OCI-M2 (cell line): ENCODE data around the gene CFAP119.

Source experiments
- DNase-seq: peaks from one replicate; lab custom pipeline; 2025; ENCODE audit not compliant: unreplicated experiment; lab: John Stamatoyannopoulos, UW

CFAP119 gene

DNA sequence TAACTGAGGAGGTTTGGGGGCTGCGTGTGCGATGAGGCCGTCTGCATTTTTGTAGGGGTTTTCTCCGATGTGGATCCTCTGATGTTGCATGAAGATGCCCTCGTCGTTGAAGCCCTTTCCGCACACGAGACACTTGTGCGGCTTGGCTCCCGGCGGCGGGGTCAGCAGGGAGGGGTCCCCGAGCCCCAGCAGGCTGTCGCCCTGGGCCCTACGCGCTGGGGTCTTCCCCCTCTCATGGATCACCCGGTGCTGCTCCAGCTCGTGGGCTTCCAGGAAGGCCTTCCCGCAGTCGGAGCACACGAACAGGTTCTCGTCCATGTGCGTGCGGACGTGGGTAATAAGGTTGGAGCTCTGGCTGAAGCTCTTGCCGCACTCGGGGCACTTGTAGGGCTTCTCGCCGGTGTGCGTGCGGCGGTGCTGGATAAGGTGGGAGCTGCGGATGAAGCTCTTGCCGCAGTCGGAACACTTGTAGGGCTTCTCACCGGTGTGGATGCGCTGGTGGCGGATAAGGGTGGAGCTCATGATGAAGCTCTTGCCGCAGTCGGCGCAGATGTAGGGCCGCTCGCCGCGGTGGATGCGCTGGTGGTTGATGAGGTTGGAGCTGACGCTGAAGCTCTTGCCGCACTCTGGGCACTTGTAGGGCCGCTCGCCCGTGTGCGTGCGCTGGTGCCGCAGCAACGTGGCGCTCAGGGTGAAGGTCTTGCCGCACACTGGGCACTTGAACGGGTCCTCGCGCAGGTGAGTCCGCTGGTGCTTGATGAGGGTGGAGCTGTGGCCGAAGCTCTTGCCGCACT is 20.8 kb upstream of the CFAP119 start:
- DNase-seq, result no peak

DNA sequence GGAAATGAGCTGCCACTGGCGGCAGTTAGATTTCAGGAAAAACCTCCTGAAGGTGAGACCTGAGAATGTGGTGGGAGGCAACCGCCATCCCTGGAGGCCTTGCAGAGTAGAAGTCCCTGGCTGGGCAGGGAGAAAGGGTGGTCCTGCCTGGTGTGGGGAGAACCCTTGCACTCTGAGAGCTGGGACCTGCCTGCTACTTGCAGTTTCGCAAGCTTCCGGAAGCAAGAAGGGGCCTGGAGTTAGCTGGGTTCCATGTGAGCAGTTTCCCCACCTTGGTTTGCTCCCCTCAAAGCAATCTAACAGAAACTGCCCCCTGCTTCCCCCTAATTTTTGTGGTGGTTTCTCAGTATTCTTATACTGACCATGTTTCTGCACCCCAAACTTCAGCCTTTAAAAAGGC is 18.7 kb upstream of the CFAP119 start:
- DNase-seq, result no peak

DNA sequence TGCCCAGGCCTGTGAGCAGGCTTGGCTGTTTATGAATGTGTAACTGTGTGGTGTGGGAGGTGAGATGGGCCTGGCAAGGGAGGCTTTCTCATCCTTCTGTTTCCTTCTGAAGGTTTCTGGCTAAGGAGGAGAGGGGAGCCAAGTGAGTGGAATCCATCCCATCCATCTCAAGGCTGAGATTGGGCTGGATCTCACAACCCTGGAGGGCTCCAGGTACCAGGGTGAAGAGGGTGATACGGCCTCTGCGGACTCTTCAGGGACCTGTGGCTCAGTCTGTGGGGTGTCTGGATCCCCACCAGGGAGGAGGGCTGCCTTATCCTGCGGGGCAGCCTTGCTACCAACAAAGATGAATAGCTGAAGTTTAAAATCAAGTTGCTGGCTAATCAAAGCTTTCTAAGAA is 18.2 kb upstream of the CFAP119 start:
- no peak for DNase-seq

DNA sequence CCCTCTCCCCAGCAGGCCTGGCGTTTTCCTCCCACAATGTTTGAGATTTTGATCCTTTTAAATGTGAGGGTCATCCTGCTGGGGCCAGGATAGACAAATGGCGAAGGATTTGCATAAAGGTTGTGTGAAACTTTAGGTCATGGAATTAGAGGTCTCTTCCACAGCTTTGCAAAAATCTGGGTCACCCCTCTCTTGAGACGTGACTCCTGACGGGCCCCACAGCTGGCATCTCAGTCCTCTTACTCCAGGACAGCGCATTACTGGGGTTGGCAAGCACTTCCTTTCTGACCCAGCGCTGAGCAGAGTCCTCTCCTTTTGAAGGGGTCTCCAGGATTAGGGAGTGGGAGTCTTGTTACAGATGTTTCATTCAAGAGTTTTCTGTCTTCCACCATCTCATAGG is 17.7 kb upstream of the CFAP119 start:
- no peak for DNase-seq

DNA sequence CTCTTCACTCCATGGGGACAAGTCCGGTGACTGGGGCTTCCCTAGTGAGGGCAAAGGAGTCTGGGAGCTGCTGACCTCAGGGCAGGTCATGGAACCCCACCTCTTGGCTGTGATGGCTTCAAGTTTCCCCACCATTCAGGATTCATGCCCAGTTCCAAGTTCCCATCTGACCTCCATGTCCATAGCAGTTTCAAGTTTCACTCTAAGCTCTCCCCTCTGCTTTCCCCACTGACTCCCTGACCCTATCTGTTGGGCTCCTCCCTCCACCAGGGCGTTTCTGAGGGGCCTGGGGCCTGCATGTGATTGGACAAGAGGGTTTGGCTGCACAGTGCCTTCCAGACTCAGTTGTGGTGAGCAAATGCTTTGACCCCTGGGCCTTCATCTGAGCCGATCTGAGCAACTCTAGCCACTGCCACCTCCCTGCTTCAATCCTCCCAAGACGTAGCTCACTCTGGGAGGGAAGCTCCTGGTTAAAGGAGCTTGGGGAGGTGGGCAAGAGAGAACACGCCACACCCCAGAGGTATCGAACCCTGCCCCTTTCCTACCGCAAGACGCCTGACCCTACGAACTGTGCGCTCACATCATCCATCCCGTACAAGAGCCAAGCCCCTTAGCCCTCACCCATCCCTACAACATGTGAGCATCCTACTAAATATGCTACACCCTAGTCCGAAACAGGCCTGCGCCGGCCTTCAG is 16.8 kb upstream of the CFAP119 start:
- DNase-seq, result no peak

DNA sequence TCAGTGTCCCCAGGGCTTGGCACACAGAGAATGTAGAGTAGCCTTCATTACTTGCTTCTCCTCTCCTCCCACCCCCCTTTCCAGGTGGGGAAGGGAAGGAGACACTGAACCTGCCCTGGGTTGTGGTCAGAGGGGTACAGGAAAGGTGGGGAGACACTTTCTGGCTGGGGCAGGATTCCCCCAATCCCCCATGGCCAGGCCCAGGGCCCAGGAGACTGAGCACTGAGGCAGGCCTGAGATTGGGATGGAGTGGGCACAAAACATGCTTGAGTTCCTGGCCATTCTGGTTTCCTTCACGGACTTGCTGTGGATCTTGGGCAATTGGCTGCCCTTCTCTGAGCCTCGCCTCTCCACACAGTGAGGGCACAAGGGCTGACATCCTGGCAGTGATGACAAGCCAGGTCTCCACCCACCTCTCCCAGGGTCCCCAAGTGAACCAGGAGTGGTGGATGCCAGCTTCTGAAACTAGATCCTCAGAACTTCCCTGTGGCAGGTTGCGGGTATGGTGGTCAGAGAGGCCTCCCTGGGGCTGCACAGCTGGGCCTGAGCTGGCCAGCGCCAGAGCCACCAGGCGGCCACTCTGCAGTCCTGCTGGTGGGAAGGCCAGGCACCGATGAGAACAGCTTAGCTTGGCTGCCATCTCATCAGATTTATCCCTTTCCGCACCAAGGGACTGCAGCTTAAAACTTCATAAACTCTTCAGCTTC is 15.9 kb upstream of the CFAP119 start:
- no peak for DNase-seq

DNA sequence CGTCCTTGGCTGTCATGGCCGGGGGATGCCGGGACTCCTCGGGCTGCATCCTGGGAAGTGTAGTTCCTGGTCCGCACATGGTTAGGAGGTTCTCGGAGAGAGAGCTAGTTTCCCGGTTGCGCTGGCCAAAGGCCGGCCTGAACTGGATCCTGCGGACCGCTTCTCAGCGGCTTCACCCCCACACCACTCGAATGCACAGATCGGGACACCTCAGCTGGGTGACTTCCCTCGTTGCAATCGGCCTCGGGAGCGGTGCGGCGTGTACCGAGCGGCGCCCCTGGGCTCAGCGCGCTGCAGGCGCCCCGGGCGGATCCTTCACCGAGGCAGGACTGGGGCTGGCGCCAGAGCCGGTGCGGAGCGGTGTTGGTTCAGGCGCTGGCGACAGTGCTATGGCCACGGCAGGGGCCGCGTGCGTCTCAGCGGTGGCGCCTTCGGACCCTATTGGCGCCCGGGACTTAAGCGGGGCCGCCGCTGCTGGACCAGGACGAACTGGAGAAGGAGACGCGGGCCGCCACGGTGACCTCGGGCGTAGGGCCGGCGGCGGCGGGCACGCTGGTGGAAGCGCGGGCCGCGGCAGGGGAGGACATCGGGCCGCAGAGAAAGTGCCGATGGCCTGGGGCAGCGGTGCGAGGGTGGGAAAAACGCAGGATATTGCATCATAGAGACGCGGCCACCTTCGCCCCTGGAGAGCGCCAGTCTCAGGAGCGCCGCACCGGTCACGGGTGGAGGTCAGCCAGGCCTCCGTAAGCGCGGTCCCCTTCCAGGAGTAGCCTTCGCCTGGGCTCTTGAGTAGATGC is 13.7 kb upstream of the CFAP119 start:
- peak; percentile 45 for DNase-seq

DNA sequence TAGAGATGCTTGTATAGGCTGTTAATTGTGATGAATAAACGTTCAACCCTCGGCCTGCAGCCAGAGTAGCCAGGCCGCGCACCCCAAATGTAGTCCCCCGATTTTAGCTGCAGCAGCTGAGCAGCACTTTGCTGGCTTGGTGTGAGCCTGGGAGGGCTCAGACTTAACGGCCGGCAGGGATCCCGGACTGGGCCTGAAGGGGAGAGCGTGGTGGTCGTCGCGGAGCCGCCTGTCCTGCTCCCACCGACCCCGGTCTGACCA is 13.2 kb upstream of the CFAP119 start:
- DNase-seq, result no peak

DNA sequence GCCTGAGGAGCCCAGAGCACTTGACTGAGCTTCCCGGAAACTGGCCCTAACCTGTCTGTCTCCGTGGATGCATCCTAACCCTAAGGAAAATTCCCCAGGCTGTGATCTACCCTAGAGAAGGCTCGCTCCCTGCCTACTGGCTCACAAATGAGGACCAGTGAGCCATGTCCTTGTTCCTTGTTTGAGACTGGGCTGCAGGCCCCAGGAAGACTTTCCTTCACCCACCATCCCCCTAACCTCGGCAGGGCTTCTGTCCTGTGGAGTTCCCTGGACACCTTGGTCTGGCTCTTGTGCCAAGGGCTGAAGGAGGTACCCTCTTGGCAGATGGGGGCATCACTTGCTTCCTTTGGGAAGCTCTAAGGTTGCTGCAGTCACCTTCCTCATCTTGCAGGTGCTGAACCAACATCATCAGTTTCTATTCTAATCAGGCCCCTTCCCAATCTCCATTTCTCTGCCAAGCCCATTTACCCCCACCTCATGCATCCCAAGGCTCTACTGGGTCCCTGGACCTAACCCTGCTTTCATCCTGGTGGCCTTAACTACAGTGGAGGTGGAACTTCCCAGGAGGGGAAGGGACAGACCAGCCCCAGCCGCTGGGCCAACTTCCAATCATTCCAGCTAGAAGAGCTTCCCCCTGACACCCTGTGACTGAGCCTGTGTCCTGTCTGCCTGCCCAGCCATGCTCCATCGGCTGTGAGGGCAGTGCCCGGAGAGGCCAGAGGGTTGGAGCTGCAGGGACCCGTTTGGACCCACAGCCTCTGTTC is 12.7 kb upstream of the CFAP119 start:
- no peak for DNase-seq

DNA sequence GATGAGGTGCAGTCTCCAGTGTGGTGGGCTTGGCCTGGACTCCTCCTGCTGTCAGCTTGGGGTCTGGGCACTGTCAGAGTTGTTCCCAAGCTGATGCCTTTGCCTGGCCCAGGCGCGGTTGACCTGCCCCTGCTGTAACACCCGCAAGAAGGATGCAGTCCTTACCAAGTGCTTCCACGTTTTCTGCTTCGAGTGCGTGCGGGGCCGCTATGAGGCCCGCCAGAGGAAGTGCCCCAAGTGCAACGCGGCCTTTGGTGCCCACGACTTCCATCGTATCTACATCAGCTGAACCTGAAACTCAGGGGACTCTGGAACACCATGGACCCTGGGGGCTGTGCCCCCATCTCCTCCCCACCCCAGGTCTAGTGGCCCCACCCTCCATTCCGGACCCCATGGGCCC is 12.0 kb upstream of the CFAP119 start:
- DNase-seq, result no peak

DNA sequence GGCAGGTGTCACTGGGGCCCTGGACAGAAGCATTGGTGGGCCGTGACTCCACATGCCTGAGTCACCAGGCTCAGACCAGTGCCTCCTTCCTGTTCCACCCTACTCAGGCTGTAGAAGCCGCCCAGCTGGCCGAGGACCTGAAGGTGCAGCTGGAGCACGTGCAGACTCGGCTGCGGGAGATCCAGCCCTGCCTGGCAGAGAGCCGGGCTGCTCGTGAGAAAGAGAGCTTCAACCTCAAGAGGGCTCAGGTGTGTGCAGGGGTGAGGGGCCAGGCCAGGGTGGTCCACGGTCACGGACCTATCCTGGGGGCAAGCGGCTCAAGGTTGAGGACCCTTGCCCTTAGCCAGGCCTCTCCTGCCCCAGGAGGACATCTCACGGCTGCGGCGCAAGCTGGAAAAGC is 9.9 kb upstream of the CFAP119 start:
- no peak for DNase-seq

DNA sequence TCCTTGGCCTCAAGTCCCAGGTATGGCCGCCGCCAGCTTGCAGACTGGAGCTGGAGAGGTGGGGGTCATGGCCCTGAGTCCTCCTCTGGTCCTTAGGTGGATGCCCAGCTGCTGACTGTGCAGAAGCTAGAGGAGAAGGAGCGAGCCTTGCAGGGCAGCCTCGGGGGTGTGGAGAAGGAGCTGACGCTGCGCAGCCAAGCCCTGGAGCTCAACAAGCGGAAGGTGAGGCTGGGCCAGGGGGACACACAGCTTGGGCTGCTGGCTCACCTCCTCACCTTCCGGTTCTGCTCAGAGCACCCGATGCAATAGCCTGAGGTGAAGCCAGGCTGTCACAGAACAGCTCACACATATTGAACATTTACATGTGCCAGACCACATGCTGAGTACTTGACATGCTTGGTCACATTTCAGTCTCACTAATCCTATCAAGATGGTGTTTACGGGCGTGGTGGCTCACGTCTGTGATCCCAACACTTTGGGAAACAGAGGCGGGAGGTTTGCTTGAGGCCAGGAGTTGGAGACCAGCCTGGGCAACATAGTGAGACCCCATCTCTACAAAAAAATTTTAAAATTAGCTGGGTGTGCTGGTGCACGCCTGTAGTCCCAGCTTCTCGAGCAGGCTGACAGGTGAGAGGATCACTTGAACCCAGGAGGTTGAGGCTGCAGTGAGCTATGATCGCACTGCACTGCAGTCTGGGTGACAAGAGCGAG is 7.7 kb upstream of the CFAP119 start:
- no peak for DNase-seq

DNA sequence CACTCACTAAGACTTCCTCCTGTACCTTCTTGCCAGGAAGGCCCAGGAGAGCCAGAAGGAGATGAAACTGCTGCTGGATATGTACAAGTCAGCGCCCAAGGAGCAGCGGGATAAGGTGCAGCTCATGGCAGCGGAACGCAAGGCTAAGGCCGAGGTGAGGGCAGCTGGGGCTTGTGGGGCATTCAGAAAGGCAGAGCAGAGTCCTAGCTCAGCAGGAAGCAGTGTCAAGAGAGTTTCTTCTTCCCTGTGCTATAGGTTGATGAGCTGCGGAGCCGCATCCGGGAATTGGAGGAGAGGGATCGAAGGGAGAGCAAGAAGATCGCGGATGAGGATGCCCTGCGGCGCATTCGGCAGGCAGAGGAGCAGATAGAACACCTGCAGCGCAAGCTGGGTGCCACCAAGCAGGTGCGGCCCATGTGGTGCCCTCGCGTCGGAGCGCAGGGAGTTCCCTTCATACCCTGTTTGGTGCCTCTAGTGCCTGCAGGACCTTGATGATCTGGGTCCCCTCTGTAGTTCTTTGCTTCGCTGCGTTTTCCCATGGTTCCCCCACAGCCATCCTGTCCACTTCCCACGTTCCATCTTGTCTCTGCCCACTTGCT is 6.8 kb upstream of the CFAP119 start:
- DNase-seq, result no peak

DNA sequence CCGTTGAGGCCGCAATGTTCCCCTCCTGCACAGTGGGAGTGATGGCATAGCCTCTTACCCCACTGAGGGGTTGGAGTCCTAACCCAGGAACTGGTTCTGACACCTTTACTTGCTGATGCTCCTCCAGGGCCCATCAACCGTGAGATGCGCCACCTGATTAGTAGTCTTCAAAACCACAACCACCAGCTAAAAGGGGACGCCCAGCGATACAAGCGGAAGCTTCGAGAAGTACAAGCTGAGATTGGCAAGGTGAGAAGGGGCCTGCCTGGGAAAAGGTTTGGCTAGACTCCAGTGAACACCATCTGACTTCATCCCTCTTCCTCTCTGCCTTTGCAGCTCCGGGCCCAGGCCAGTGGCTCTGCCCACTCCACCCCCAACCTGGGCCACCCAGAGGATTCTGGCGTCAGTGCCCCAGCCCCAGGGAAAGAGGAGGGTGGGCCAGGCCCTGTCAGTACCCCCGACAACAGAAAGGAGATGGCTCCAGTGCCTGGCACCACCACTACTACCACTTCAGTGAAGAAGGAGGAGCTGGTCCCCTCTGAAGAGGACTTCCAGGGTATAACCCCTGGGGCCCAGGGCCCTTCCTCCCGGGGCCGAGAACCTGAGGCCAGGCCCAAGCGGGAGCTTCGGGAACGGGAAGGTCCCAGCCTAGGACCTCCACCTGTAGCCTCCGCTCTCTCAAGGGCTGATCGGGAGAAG is 6.1 kb upstream of the CFAP119 start:
- no peak for DNase-seq

DNA sequence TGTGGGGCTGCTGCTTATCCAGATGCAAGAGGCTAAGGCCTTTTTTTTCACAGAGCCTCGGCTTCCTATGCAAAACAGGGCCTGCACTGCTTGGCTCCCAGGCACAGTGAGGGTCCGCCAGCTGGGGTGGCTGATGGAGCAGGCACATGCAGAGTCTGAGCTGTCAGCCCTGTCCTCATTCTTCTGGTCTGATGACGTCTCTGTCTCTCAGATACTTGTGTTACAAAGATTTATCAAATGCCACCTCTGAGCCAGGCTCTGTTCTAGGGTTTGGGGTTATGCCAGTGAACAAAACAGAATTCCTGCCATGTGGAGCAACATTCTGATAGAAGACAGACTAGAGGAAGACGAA is 5.0 kb upstream of the CFAP119 start:
- no peak for DNase-seq

DNA sequence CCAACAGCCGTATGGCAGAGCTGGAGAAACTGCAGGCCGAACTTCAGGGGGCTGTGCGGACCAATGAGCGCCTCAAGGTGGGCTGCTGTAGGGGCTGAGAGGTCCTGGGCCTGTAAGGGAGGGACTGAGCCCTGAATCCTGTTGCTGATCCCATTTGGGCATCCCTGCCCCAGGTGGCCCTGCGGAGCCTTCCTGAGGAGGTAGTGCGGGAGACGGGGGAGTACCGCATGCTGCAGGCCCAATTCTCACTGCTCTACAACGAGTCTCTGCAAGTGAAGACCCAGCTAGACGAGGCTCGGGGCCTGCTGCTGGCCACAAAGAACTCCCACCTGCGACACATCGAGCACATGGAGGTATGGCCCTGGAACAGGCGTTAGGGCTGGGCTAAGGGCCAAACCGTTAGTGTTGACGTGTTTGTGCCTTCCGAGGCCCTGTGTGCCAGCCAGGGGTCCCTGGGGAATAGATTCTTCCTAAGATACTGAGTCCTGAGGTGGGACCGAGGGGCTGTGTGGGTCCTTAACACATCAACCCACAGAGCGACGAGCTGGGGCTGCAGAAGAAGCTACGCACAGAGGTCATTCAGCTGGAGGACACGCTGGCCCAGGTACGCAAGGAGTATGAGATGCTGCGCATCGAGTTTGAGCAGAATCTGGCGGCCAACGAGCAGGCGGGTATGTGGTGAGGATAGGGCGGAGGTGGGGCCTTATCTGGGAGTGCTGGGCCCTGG is 4.5 kb upstream of the CFAP119 start:
- no peak for DNase-seq

DNA sequence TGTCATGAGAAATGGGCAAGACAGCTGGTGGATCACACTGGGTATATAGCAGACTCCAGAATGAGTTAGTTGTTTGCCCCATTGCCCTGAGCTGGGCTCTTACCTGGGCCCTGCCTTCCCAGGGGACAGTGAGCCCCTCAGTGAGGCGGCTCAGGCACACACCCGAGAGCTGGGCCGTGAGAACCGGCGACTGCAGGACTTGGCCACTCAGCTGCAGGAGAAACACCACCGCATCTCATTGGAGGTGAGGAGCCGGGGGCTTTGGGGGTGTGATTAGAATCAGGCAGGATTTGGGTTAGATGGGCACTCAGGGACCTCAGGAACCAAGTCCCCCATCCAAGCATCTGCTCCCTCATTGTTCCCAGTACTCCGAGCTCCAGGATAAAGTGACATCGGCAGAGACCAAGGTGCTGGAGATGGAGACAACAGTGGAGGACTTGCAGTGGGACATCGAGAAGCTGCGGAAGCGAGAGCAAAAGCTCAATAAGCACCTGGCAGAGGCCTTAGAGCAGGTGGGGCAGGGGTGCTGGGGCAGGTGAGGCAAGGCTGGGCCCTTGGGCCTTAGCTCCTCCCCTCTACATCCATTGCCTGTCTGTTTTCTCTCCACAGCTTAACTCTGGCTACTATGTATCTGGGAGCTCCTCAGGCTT is 3.1 kb upstream of the CFAP119 start:
- no peak for DNase-seq

DNA sequence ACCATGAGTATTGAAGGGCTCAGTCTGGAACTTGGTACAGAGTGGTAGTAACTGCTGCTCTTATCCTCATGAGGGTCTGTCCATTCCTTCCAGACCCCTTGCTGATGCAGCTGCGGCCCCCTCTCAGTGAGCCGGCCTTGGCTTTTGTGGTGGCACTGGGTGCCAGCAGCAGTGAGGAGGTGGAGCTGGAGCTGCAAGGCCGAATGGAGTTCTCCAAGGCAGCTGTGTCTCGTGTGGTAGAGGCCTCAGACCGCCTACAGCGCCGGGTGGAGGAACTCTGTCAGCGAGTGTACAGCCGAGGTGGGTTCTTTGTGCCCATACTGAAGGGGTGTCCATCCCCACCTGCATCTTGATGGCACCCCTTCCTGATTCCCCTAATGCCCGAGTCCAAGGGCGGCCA is 2.2 kb upstream of the CFAP119 start:
- DNase-seq, result no peak
